Adrenal gland (tissue), 12 donors: ENCODE data around the gene ST7. TPM values are rescaled to one million over a fixed set of nuclear protein-coding genes. Genes with fewer than 3 reads are reported as not detected.
"Not testable (repeated sequence)": the region's sequence is repeated elsewhere in the genome, so short reads cannot be mapped to it uniquely, and the experiment has no call there.

Experiments used
- DNase-seq, 7 donors: peaks; one replicate each; pipeline ENCODE4 v3.0.0-alpha.2; 2019 to 2020
- H3K27ac ChIP-seq, 5 donors: fragments of 200-600 bp; sonication (generic) in 4 of 5; 1 replicate in 3 of 5; 2 replicates in 2 of 5; pipeline versions ENCODE4 v1.5.1 to v1.8.0; 2016 to 2020; ENCODE audit warnings: mild to moderate bottlenecking in 1 of 5
- H3K27me3 ChIP-seq: fragments of 200-600 bp; 2 replicates; pipeline ENCODE4 v1.8.0; 2021
- H3K36me3 ChIP-seq, 2 donors: fragments of 200-600 bp; replicated peaks in 1 of 2; 1 replicate in 1 of 2; 2 replicates in 1 of 2; pipeline versions ENCODE4 v1.5.1 to v1.8.0; 2018 to 2022
- H3K4me1 ChIP-seq, 2 donors: fragments of 200-600 bp; replicated peaks in 1 of 2; 1 replicate in 1 of 2; 2 replicates in 1 of 2; pipeline versions ENCODE4 v1.5.1 to v1.8.0; 2018 to 2021
- H3K4me3 ChIP-seq, 4 donors: fragments of 200-600 bp; sonication (generic) in 3 of 4; one replicate each; pipeline ENCODE4 v1.5.1; 2016 to 2018
- H3K9me3 ChIP-seq, 3 donors: fragments of 200-600 bp; sonication (generic) in 1 of 3; replicated peaks in 1 of 3; 1 replicate in 2 of 3; 2 replicates in 1 of 3; pipeline versions ENCODE4 v1.5.1 to v1.8.0; 2016 to 2021
- CTCF ChIP-seq, 6 experiments: fragments of 450-650 bp in 4 of 6; fragments of 200-600 bp in 2 of 6; sonication (generic) in 1 of 6; IDR thresholded peaks; 1 replicate in 5 of 6; 2 replicates in 1 of 6; pipeline versions ENCODE4 v1.5.1 to v1.8.0; 2016 to 2021; ENCODE audit warnings: antibody characterized with exemption in 6 of 6, mild to moderate bottlenecking in 2 of 6, moderate library complexity in 1 of 6
- POLR2A ChIP-seq, 2 donors: fragments of 450-650 bp; IDR thresholded peaks; one replicate each; pipeline ENCODE4 v1.6.1; 2017; ENCODE audit warnings: antibody characterized with exemption in 2 of 2, mild to moderate bottlenecking in 2 of 2, moderate library complexity in 1 of 2
- WGBS, 4 donors: extraction: QIAGEN DNeasy Blood & Tissue Kit in 2 of 4; methylation state at CpG; one replicate each; pipeline versions ENCODE4 v1.1.5 to v1.1.7; 2013 to 2017; 5-methylcytosine and 5-hydroxymethylcytosine counted together
- intact Hi-C, 2 donors: fragments of 100-400 bp; cut with DNase I; formaldehyde crosslinking; loops; one replicate each; pipeline versions ENCODE4 v1.14.1 to v1.15.0; 2022 to 2023
- polyA plus RNA-seq, 3 donors: library from polyadenylated mRNA; stranded (reverse); fragments of 200-250 nt in 2 of 3; fragments of 350-450 nt in 1 of 3; fragmentation: Illumina TruSeq in 1 of 3; extraction: RNeasy Lipid Tissue Mini Kit (QIAGEN cat#74804) in 1 of 3; gene quantifications; one replicate each; pipeline ENCODE4 v1.2.3, GENCODE V29; 2013 to 2014
- total RNA-seq, 9 donors: library from RNA; depleted of rRNA in 4 of 9; stranded (reverse); fragments of >200 nt in 4 of 9; fragments of 120-200 nt in 1 of 9; fragmentation: NEBNext Ultra II Directional in 1 of 9; extraction: Animal tissue kit (Norgen Biotek cat#: 25700) in 1 of 9; gene quantifications; one replicate each; pipeline versions ENCODE4 v1.1.0 to v1.2.4, GENCODE V29; 2013 to 2023
- donor health status: healthy with polysubstance abuse.
- donor health status: Bipolar disorder and iron deficiency.
- donor health status: DM: yes; HTN: yes; CAD: no.
- donor health status: DM: no; HTN: no; CAD: no.
- donor health status: DM: no; HTN: no; CAD: no.
- donor health status: DM: yes; HTN: yes; CAD: no.

ST7 gene
- total and polyA plus RNA-seq, 12 donors: 15.7 to 69.9 (median 33.1) TPM

GRCh38 chr7:116932566-116932965 is 20.7 kb upstream of the ST7 start:
- H3K36me3 ChIP-seq: no peaks in the 10 kb centered on the region
- H3K27me3 ChIP-seq: no peaks in the 10 kb centered on the region
- no peak overlapping the region for H3K27ac ChIP-seq
- H3K9me3 ChIP-seq: no peaks in the 10 kb centered on the region
- DNase-seq: no peak
- WGBS, 4 donors: 91 to 97% (median 96%) methylated on average over 7 of the region's 7 CpGs
- intact Hi-C loops: loop anchor here in 1 of 2 donors (5.0 to 10.0 kb wide), 2 partner anchors 52 to 185 kb away; no protein-coding TSS in a partner anchor
- H3K4me1 ChIP-seq: no peaks in the 10 kb centered on the region
- H3K4me3 ChIP-seq: no peak overlapping the region
- TF ChIP-seq CTCF (IDR thresholded peaks at IDR 0.05) (no peak), POLR2A (IDR thresholded peaks at IDR 0.05) (no peak)

GRCh38 chr7:116933465-116933864 is 19.8 kb upstream of the ST7 start:
- no peak for DNase-seq
- Histone ChIP-seq H3K9me3 (no peaks in the 10 kb centered on the region), H3K27ac (no peak overlapping the region), H3K27me3 (no peaks in the 10 kb centered on the region), H3K4me3 (no peak overlapping the region), H3K4me1 (no peaks in the 10 kb centered on the region), H3K36me3 (no peaks in the 10 kb centered on the region)
- TF ChIP-seq CTCF (IDR thresholded peaks at IDR 0.05) (no peak), POLR2A (IDR thresholded peaks at IDR 0.05) (no peak)
- WGBS, 4 donors: 72 to 97% (median 92%) methylated on average over 3 of the region's 3 CpGs
- intact Hi-C loops: loop anchor here in 1 of 2 donors (5.0 to 10.0 kb wide), 2 partner anchors 51 to 184 kb away; no protein-coding TSS in a partner anchor

- Histone ChIP-seq H3K27ac (no peak overlapping the region), H3K36me3 (no peaks in the 10 kb centered on the region), H3K4me3 (no peak overlapping the region), H3K4me1 (no peaks in the 10 kb centered on the region), H3K9me3 (no peaks in the 10 kb centered on the region), H3K27me3 (no peaks in the 10 kb centered on the region)
- no peak for DNase-seq
- 59 to 79% (median 67%) methylated on average over 2 of the region's 2 CpGs for WGBS, 4 donors
- intact Hi-C loops: loop anchor here in 1 of 2 donors (5.0 to 10.0 kb wide), 2 partner anchors 50 to 183 kb away; no protein-coding TSS in a partner anchor
- no peak for TF ChIP-seq CTCF (IDR thresholded peaks at IDR 0.05)
- TF ChIP-seq POLR2A (IDR thresholded peaks at IDR 0.05): no peak
Observed at GRCh38 chr7:116934580-116934979, 18.7 kb upstream of the ST7 start.

- WGBS, 4 donors: 61 to 75% (median 74%) methylated on average over 4 of the region's 4 CpGs
- not testable (repeated sequence) for H3K4me1 ChIP-seq
- intact Hi-C loops: loop anchor here in 1 of 2 donors (10.0 kb wide), 1 partner anchor 48 kb away; no protein-coding TSS in a partner anchor
Observed at GRCh38 chr7:116936844-116937243, 16.5 kb upstream of the ST7 start.

GRCh38 chr7:116938678-116939077 is 14.6 kb upstream of the ST7 start:
- TF ChIP-seq POLR2A (IDR thresholded peaks at IDR 0.05) (no peak), CTCF (IDR thresholded peaks at IDR 0.05) (no peak)
- H3K4me1 ChIP-seq: no peaks in the 10 kb centered on the region
- H3K9me3 ChIP-seq: no peaks in the 10 kb centered on the region
- H3K27me3 ChIP-seq: no peaks in the 10 kb centered on the region
- no peak overlapping the region for H3K27ac ChIP-seq
- intact Hi-C loops: loop anchor here in 1 of 2 donors (10.0 kb wide), 1 partner anchor 46 kb away; no protein-coding TSS in a partner anchor
- H3K4me3 ChIP-seq: no peak overlapping the region
- no peak for DNase-seq
- 75 to 93% (median 83%) methylated on average over 2 of the region's 2 CpGs for WGBS, 4 donors
- H3K36me3 ChIP-seq: no peaks in the 10 kb centered on the region

More at GRCh38 chr7:116936844-116937243, 16.5 kb upstream of the ST7 start:
- H3K27me3 ChIP-seq, H3K9me3 ChIP-seq, H3K36me3 ChIP-seq, H3K4me3 ChIP-seq, DNase-seq, H3K27ac ChIP-seq: not testable (repeated sequence)
